Panc1 (cell line): ENCODE measurements around the gene AATF. TPM values are rescaled to one million over a fixed set of nuclear protein-coding genes. Genes with fewer than 3 reads are reported as not detected.
"Not testable (repeated sequence)": the region's sequence is repeated elsewhere in the genome, so short reads cannot be mapped to it uniquely, and the experiment has no call there.

Experiments
- ATAC-seq: fragments of 200-7000 bp; cut with Tn5 transposase; 2 replicates; pipeline ENCODE4 v1.9.1; 2020; ENCODE audit warnings: mild to moderate bottlenecking, moderate library complexity
- BruUV-seq: library from RNA; stranded (reverse); fragments of 400-500 nt; replicated peaks from 2 replicates; lab custom pipeline; 2021; lab: Mats Ljungman, UMichigan
- CTCF ChIA-PET: fragments of 300-600 bp; sonication (Branson Sonifier 250); formaldehyde crosslinking; loops from one replicate; lab custom pipeline; 2022; ENCODE audit warnings: antibody characterized with exemption; lab: Charles Lee
- POLR2A ChIA-PET: fragments of 300-600 bp; sonication (Branson Sonifier 250); formaldehyde crosslinking; loops from one replicate; lab custom pipeline; 2022; ENCODE audit warnings: antibody characterized with exemption; lab: Charles Lee
- DNase-seq: peaks from one replicate; pipeline ENCODE4 v3.0.0-alpha.2; 2010; ENCODE audit warnings: low read depth, low spot score
- H3K27ac ChIP-seq: 2 replicates; pipeline ENCODE4 v1.5.1; 2011; ENCODE audit warnings: mild to moderate bottlenecking, low read length, inconsistent platforms
- H3K27me3 ChIP-seq: fragments of 200-500 bp; sonication (Bioruptor generic); 2 replicates; pipeline ENCODE4 v1.6.0; 2014; ENCODE audit warnings: low read length, inconsistent platforms; ENCODE audit not compliant: control insufficient read depth, insufficient read depth
- H3K36me3 ChIP-seq: fragments of 200-500 bp; sonication (Bioruptor generic); 2 replicates; pipeline ENCODE4 v1.5.1; 2014; ENCODE audit warnings: inconsistent platforms, mild to moderate bottlenecking, low read length, moderate library complexity; ENCODE audit not compliant: control insufficient read depth, insufficient read depth
- H3K4me1 ChIP-seq: 2 replicates; pipeline ENCODE4 v1.5.1; 2011; ENCODE audit warnings: inconsistent platforms, mild to moderate bottlenecking, low read length, moderate library complexity; ENCODE audit not compliant: control insufficient read depth, insufficient read depth
- H3K4me3 ChIP-seq, 2 experiments: 2 replicates each; pipeline ENCODE4 v1.5.1; 2011 to 2012; ENCODE audit warnings: low read depth in 2 of 2, low read length in 2 of 2, mild to moderate bottlenecking in 2 of 2, inconsistent platforms in 1 of 2, moderate library complexity in 1 of 2
- H3K9me3 ChIP-seq: fragments of 200-500 bp; sonication (Bioruptor generic); 2 replicates; pipeline ENCODE4 v1.5.1; 2014; ENCODE audit warnings: low read depth, mild to moderate bottlenecking, inconsistent platforms, low read length, moderate library complexity; ENCODE audit not compliant: control insufficient read depth, insufficient read depth
- POLR2AphosphoS5 ChIP-seq: IDR thresholded peaks from 2 replicates; pipeline ENCODE4 v1.6.1; 2012; ENCODE audit warnings: mild to moderate bottlenecking, low read depth, low read length, moderate library complexity
- SIN3A ChIP-seq: IDR thresholded peaks from 2 replicates; pipeline ENCODE4 v1.6.1; 2012; ENCODE audit warnings: low read depth, mild to moderate bottlenecking, low read length, moderate library complexity, borderline replicate concordance; ENCODE audit not compliant: insufficient read depth
- TCF7L2 ChIP-seq: IDR thresholded peaks from 2 replicates; pipeline ENCODE4 v1.6.1; 2011; ENCODE audit warnings: mild to moderate bottlenecking, low read depth, low read length, inconsistent platforms
- in situ Hi-C: cut with HindIII; loops from 2 replicates; pipeline ENCODE4 v1.10.0; 2016; ENCODE audit warnings: low sequenced_read_pairs, low pct_unique_long_range_greater_than_20kb
- intact Hi-C: fragments of 100-400 bp; cut with micrococcal nuclease; formaldehyde crosslinking; loops from one replicate; pipeline ENCODE4 v1.10.0; 2022; ENCODE audit not compliant: unreplicated experiment
- total RNA-seq: library from RNA; stranded (reverse); gene quantifications from one replicate; pipeline ENCODE4 v1.2.1, GENCODE V29; 2021; ENCODE audit not compliant: unreplicated experiment
- TF ChIP-seq, protein P1 (sequence below): fragments of 450-650 bp; IDR thresholded peaks from 2 replicates; pipeline ENCODE4 v1.5.1; 2017; ENCODE audit warnings: mild to moderate bottlenecking
- TF ChIP-seq, protein P2 (sequence below), 2 experiments: IDR thresholded peaks; 2 replicates each; pipeline ENCODE4 v1.6.1; 2011 to 2012; ENCODE audit warnings: low read depth in 2 of 2, control low read depth in 1 of 2, low read length in 1 of 2, mild to moderate bottlenecking in 1 of 2, moderate library complexity in 1 of 2; ENCODE audit not compliant: insufficient read depth in 1 of 2

The AATF gene
- total RNA-seq, 1 experiment from 2014 or later: 58.1 TPM

DNA sequence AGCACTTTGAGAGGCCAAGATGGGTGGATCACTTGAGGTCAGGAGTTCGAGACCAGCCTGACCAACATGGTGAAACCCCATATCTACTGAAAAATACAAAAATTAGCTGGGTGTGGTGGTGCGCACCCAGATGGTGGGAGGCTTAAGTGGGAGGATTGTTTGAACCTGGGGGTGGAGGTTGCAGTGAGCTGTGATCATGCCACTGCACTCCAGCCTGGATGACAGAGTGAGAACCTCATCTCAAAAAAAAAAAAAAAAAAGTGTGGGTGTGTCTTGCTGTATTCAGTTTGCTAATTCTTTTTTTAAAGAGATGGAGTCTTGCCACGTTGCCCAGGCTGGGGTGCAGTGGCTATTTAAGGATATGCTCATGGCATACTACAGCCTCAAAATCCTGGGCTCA lies 124.7 kb downstream of the AATF start:
- CTCF ChIA-PET, H3K36me3 ChIP-seq, POLR2A ChIA-PET, H3K4me3 ChIP-seq, H3K27me3 ChIP-seq, in situ Hi-C loops, ATAC-seq, H3K27ac ChIP-seq, BruUV-seq, intact Hi-C loops, H3K4me1 ChIP-seq, DNase-seq, H3K9me3 ChIP-seq: not testable (repeated sequence)

- POLR2A ChIA-PET: no interaction called here
- TF ChIP-seq, protein P1, sequence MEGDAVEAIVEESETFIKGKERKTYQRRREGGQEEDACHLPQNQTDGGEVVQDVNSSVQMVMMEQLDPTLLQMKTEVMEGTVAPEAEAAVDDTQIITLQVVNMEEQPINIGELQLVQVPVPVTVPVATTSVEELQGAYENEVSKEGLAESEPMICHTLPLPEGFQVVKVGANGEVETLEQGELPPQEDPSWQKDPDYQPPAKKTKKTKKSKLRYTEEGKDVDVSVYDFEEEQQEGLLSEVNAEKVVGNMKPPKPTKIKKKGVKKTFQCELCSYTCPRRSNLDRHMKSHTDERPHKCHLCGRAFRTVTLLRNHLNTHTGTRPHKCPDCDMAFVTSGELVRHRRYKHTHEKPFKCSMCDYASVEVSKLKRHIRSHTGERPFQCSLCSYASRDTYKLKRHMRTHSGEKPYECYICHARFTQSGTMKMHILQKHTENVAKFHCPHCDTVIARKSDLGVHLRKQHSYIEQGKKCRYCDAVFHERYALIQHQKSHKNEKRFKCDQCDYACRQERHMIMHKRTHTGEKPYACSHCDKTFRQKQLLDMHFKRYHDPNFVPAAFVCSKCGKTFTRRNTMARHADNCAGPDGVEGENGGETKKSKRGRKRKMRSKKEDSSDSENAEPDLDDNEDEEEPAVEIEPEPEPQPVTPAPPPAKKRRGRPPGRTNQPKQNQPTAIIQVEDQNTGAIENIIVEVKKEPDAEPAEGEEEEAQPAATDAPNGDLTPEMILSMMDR: no peak
- TF ChIP-seq POLR2AphosphoS5: no peak
- TF ChIP-seq, protein P2, sequence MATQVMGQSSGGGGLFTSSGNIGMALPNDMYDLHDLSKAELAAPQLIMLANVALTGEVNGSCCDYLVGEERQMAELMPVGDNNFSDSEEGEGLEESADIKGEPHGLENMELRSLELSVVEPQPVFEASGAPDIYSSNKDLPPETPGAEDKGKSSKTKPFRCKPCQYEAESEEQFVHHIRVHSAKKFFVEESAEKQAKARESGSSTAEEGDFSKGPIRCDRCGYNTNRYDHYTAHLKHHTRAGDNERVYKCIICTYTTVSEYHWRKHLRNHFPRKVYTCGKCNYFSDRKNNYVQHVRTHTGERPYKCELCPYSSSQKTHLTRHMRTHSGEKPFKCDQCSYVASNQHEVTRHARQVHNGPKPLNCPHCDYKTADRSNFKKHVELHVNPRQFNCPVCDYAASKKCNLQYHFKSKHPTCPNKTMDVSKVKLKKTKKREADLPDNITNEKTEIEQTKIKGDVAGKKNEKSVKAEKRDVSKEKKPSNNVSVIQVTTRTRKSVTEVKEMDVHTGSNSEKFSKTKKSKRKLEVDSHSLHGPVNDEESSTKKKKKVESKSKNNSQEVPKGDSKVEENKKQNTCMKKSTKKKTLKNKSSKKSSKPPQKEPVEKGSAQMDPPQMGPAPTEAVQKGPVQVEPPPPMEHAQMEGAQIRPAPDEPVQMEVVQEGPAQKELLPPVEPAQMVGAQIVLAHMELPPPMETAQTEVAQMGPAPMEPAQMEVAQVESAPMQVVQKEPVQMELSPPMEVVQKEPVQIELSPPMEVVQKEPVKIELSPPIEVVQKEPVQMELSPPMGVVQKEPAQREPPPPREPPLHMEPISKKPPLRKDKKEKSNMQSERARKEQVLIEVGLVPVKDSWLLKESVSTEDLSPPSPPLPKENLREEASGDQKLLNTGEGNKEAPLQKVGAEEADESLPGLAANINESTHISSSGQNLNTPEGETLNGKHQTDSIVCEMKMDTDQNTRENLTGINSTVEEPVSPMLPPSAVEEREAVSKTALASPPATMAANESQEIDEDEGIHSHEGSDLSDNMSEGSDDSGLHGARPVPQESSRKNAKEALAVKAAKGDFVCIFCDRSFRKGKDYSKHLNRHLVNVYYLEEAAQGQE (IDR thresholded peaks at IDR 0.05; ENCODE audit: insufficient read depth in 1 of 2, low read depth in 2 of 2, low read length in 1 of 2): no peak
- TF ChIP-seq TCF7L2: no peak
- no peak for TF ChIP-seq SIN3A
- H3K4me1 ChIP-seq: no peaks in the 10 kb centered on the region
- DNase-seq (no peak), ATAC-seq (no peak)
- no peaks in the 10 kb centered on the region for H3K27me3 ChIP-seq
- no TSS peak for BruUV-seq
- H3K9me3 ChIP-seq: no peaks in the 10 kb centered on the region
- no peak overlapping the region for H3K4me3 ChIP-seq
- H3K27ac ChIP-seq: no peak overlapping the region
- in situ Hi-C loops (no loop called here), intact Hi-C loops (no loop called here)
- H3K36me3 ChIP-seq: no peaks in the 10 kb centered on the region
- CTCF ChIA-PET: no interaction called here
These were observed 130.4 kb downstream of the AATF start for GRCh38 chr17:37079065-37079708.

GRCh38 chr17:37079735-37080134 lies 131.0 kb downstream of the AATF start:
- intact Hi-C loops: no loop called here
- DNase-seq (no peak), ATAC-seq (no peak)
- ChIA-PET POLR2A (no interaction called here), CTCF (no interaction called here)
- TF ChIP-seq, protein P1: no peak
- TF ChIP-seq, protein P2 (IDR thresholded peaks at IDR 0.05; ENCODE audit: insufficient read depth in 1 of 2, low read depth in 2 of 2, low read length in 1 of 2): no peak
- TF ChIP-seq SIN3A: no peak
- no peak for TF ChIP-seq TCF7L2
- no peak for TF ChIP-seq POLR2AphosphoS5
- no TSS peak for BruUV-seq
- Histone ChIP-seq H3K36me3 (no peaks in the 10 kb centered on the region), H3K27ac (no peak overlapping the region), H3K4me3 (no peak overlapping the region), H3K4me1 (no peaks in the 10 kb centered on the region), H3K9me3 (no peaks in the 10 kb centered on the region), H3K27me3 (no peaks in the 10 kb centered on the region)
- in situ Hi-C loops: no loop called here
